RWPE2 (cell line): Measurements from ENCODE around the gene SMG7.

Source experiments
- ATAC-seq: fragments of 200-7000 bp; cut with Tn5 transposase; 3 replicates; pipeline ENCODE4 v1.9.1; 2021; ENCODE audit warnings: low read depth
- DNase-seq: peaks from one replicate; pipeline ENCODE4 v3.0.0-alpha.2; 2020; ENCODE audit warnings: low spot score
- H3K27ac ChIP-seq: fragments of 450-650 bp; 2 replicates; pipeline ENCODE4 v1.5.1; 2017; ENCODE audit warnings: mild to moderate bottlenecking; ENCODE audit not compliant: poor library complexity, severe bottlenecking
- H3K27me3 ChIP-seq: fragments of 250-450 bp; sonication (Bioruptor Pico); 2 replicates; pipeline ENCODE4 v1.5.1; 2021; ENCODE audit warnings: mild to moderate bottlenecking, moderate library complexity; ENCODE audit not compliant: insufficient read depth, poor library complexity, severe bottlenecking
- H3K36me3 ChIP-seq: fragments of 250-450 bp; sonication (Bioruptor Pico); 2 replicates; pipeline ENCODE4 v1.5.1; 2020; ENCODE audit warnings: low read depth, mild to moderate bottlenecking, moderate library complexity
- H3K4me1 ChIP-seq: fragments of 250-450 bp; sonication (Bioruptor Pico); 2 replicates; pipeline ENCODE4 v1.5.1; 2021; ENCODE audit warnings: mild to moderate bottlenecking, moderate library complexity; ENCODE audit not compliant: insufficient read depth, poor library complexity, severe bottlenecking
- H3K4me3 ChIP-seq: fragments of 250-450 bp; sonication (Bioruptor Pico); 2 replicates; pipeline ENCODE4 v1.5.1; 2021; ENCODE audit warnings: mild to moderate bottlenecking, moderate library complexity; ENCODE audit not compliant: severe bottlenecking
- H3K9me3 ChIP-seq: fragments of 250-450 bp; sonication (Bioruptor Pico); 2 replicates; pipeline ENCODE4 v1.5.1; 2021; ENCODE audit warnings: mild to moderate bottlenecking, moderate library complexity; ENCODE audit not compliant: severe bottlenecking
- TF ChIP-seq, protein P1 (sequence below): fragments of 450-650 bp; IDR thresholded peaks from one replicate; pipeline ENCODE4 v1.5.1; 2017; ENCODE audit warnings: mild to moderate bottlenecking, moderate library complexity; ENCODE audit not compliant: poor library complexity, severe bottlenecking

SMG7 gene

DNA sequence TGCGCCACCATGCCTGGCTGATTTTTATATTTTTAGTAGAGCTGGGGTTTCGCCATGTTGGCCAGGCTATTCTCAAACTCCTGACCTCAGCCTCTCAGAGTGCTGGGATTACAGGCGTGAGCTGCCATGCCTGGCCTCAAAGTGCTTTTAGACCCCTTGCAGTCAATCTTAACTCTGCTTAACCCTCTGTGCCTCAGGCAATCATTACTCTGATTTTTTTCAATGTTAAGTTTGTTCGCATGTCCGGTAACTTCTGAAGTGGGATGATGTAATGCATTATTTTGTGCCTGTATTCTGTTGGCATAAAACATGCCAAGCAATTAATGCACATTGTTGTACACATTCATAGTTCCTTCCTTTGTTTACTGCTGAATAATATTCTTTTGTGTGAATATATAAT lies 18.6 kb downstream of the SMG7 start:
- H3K4me3 ChIP-seq: no peak overlapping the region
- 0 out of 2 replicates have a peak, but pooled peaks cover 2% of the 10 kb centered on the region for H3K36me3 ChIP-seq
- no peak overlapping the region for H3K27ac ChIP-seq
- DNase-seq: no peak
- no peaks in the 10 kb centered on the region for H3K9me3 ChIP-seq
- H3K4me1 ChIP-seq: peaks cover 15% of the 10 kb centered on the region
- no peak for ATAC-seq
- H3K27me3 ChIP-seq: no peaks in the 10 kb centered on the region
- TF ChIP-seq, protein P1, sequence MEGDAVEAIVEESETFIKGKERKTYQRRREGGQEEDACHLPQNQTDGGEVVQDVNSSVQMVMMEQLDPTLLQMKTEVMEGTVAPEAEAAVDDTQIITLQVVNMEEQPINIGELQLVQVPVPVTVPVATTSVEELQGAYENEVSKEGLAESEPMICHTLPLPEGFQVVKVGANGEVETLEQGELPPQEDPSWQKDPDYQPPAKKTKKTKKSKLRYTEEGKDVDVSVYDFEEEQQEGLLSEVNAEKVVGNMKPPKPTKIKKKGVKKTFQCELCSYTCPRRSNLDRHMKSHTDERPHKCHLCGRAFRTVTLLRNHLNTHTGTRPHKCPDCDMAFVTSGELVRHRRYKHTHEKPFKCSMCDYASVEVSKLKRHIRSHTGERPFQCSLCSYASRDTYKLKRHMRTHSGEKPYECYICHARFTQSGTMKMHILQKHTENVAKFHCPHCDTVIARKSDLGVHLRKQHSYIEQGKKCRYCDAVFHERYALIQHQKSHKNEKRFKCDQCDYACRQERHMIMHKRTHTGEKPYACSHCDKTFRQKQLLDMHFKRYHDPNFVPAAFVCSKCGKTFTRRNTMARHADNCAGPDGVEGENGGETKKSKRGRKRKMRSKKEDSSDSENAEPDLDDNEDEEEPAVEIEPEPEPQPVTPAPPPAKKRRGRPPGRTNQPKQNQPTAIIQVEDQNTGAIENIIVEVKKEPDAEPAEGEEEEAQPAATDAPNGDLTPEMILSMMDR: no peak

DNA sequence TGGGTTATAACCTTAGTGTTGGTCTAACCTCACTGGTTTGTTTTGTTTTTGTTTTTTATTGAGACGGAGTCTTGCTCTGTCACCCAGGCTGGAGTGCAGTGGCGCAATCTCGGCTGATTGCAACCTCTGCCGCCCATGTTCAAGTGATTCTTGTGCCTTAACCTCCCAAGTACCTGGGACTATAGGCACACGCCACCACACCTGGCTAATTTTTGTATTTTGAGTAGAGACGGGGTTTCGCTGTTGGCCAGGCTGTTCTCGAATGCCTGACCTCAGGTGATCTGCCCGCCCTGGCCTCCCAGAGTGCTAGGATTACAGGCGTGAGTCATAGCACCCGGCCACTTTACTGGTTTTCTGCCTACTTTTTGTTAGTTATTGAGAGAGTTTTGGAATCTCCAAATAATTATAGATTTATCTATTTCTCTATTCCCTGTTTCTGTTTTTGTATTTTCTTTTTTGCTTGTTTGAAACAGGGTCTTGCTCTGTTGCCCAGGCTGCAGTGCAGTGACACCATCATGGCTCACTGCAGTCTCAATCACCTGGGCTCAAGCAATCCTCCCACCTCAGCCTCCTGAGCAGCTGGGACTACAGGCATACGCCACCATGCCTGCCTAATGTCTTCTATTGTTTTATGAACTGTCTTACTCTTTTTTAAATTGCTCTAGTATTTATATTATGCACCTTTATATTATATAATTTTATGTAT lies 21.4 kb downstream of the SMG7 start:
- no peaks in the 10 kb centered on the region for H3K27me3 ChIP-seq
- peak overlapping the region; percentile 23 for H3K27ac ChIP-seq
- peaks cover 15% of the 10 kb centered on the region for H3K4me1 ChIP-seq
- TF ChIP-seq, protein P1: no peak
- ATAC-seq: peak; percentile 85
- DNase-seq: no peak
- 0 out of 2 replicates have a peak, but pooled peaks cover 4% of the 10 kb centered on the region for H3K36me3 ChIP-seq
- H3K9me3 ChIP-seq: no peaks in the 10 kb centered on the region
- H3K4me3 ChIP-seq: no peak overlapping the region

DNA sequence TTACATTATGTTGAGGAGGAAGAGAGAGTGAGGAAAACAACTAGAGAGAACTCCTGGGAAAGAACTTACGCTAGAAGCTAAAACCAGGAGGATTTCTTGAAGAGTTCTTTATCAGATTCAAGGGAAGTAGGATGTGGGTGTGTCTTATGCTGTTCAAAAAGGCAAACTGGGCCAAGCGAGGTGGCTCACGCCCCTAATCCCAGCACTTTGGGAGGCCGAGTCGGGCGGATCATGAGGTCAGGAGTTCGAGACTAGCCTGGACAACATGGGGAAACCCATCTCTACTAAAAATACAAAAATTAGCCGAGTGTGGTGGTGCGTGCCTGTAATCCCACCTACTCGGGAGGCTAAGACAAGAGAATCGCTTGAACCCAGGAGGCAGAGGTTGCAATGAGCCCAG lies 23.1 kb downstream of the SMG7 start:
- TF ChIP-seq, protein P1: no peak
- Histone ChIP-seq H3K27me3 (no peaks in the 10 kb centered on the region), H3K9me3 (no peaks in the 10 kb centered on the region), H3K4me3 (no peak overlapping the region), H3K27ac (no peak overlapping the region), H3K4me1 (peaks cover 15% of the 10 kb centered on the region), H3K36me3 (0 out of 2 replicates have a peak, but pooled peaks cover 4% of the 10 kb centered on the region)
- no peak for ATAC-seq
- no peak for DNase-seq

DNA sequence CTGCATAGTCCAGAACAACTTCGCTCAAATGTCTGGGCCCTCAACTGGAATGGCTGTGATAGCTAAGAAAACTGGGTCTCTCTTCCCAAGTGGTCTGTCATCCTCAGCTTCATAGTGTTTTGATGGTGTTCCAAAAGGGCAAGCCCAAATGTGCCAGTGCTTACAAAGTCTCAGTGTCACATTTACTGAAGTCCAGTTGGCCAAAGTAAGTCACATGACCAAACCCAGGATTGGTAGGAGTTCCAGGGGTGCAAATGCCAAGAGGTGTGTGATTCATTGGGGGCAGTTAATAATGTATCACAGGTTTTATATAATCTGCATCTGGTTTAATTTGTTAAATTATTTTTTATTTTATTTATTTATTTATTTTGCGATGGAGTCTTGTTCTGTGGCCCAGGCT lies 24.9 kb downstream of the SMG7 start:
- peaks cover 7% of the 10 kb centered on the region; the same call in 1 of the 2 replicates for H3K36me3 ChIP-seq
- TF ChIP-seq, protein P1: no peak
- no peak overlapping the region for H3K27ac ChIP-seq
- ATAC-seq (no peak), DNase-seq (no peak)
- H3K4me1 ChIP-seq: peaks cover 15% of the 10 kb centered on the region
- H3K4me3 ChIP-seq: no peak overlapping the region
- no peaks in the 10 kb centered on the region for H3K27me3 ChIP-seq
- H3K9me3 ChIP-seq: no peaks in the 10 kb centered on the region

DNA sequence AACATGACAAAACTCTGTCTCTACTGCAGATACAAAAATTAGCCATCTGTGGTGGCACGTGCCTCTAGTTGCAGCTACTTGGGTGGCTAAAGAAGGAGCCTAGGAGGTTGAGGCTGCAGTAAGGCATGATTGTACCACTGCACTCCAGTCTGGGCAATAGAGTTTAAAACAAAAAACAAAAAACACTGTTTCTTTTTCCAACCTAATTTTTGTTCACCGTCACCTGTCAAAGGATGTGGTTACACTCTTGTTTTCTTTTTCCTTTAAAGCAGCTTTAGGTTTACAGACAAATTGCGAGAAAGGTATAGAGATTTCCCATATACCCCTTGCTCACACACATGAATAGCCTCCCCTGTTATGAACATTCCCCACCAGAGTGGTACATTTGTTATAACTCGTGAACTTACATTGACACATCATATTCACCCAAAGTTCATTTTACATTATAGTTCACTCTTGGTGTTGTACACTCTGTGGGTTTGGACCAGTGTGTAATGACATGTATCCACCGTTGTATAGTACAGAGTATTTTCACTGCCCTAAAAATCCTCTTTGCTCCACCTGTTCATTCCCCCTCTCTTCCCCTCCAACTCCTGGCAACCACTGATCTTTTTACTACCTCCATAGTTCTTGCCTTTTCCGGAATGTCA lies 26.2 kb downstream of the SMG7 start:
- no peak overlapping the region for H3K4me3 ChIP-seq
- TF ChIP-seq, protein P1: no peak
- peaks cover 7% of the 10 kb centered on the region; the same call in 1 of the 2 replicates for H3K36me3 ChIP-seq
- H3K9me3 ChIP-seq: no peaks in the 10 kb centered on the region
- H3K27ac ChIP-seq: no peak overlapping the region
- H3K27me3 ChIP-seq: no peaks in the 10 kb centered on the region
- ATAC-seq (no peak), DNase-seq (no peak)
- H3K4me1 ChIP-seq: peaks cover 6% of the 10 kb centered on the region
